Upper lobe of right lung (tissue), 1 donor: ENCODE measurements around the gene CACNG8. TPM values are rescaled to one million over a fixed set of nuclear protein-coding genes. Genes with fewer than 3 reads are reported as not detected.

Source experiments
- ATAC-seq: fragments of 200-7000 bp; cut with Tn5 transposase; one replicate; pipeline ENCODE4 v1.9.1; 2020; ENCODE audit warnings: mild to moderate bottlenecking, moderate library complexity
- DNase-seq: peaks from one replicate; pipeline ENCODE4 v3.0.0-alpha.2; 2020
- H3K27ac ChIP-seq: fragments of 200-600 bp; one replicate; pipeline ENCODE4 v1.8.0; 2022
- H3K27me3 ChIP-seq: fragments of 200-600 bp; one replicate; pipeline ENCODE4 v1.8.0; 2022; ENCODE audit warnings: mild to moderate bottlenecking
- H3K36me3 ChIP-seq: fragments of 200-600 bp; one replicate; pipeline ENCODE4 v1.8.0; 2022
- H3K4me1 ChIP-seq: fragments of 200-600 bp; one replicate; pipeline ENCODE4 v1.8.0; 2022
- H3K4me3 ChIP-seq: fragments of 200-600 bp; one replicate; pipeline ENCODE4 v1.8.0; 2022; ENCODE audit warnings: mild to moderate bottlenecking
- H3K9me3 ChIP-seq: fragments of 200-600 bp; one replicate; pipeline ENCODE4 v1.8.0; 2022
- CTCF ChIP-seq: fragments of 200-600 bp; IDR thresholded peaks from one replicate; pipeline ENCODE4 v1.8.0; 2022; ENCODE audit warnings: antibody characterized with exemption
- intact Hi-C: fragments of 100-400 bp; cut with DNase I; formaldehyde crosslinking; loops from one replicate; pipeline ENCODE4 v1.11.0; 2022
- total RNA-seq: library from RNA; stranded (reverse); fragmentation: NEBNext Ultra II Directional; extraction: Animal tissue kit (Norgen Biotek cat#: 25700); gene quantifications from one replicate; pipeline ENCODE4 v1.2.1, GENCODE V29; 2021
- donor health status: DM: no; HTN: yes; CAD: no; lungs with severe emphysema.

CACNG8 gene
- total RNA-seq, 1 donor from 2014 or later = 0.12 TPM

- Histone ChIP-seq H3K36me3 (no peaks in the 10 kb centered on the region), H3K4me1 (no peaks in the 10 kb centered on the region), H3K27me3 (peaks cover 26% of the 10 kb centered on the region), H3K9me3 (no peaks in the 10 kb centered on the region), H3K4me3 (no peak overlapping the region), H3K27ac (no peak overlapping the region)
- intact Hi-C loops = no loop called here
- no peak for TF ChIP-seq CTCF
- DNase-seq = no peak
- ATAC-seq = no peak
Measured at GRCh38 chr19:54010474-54010873, 47.7 kb downstream of the CACNG8 start.

DNA sequence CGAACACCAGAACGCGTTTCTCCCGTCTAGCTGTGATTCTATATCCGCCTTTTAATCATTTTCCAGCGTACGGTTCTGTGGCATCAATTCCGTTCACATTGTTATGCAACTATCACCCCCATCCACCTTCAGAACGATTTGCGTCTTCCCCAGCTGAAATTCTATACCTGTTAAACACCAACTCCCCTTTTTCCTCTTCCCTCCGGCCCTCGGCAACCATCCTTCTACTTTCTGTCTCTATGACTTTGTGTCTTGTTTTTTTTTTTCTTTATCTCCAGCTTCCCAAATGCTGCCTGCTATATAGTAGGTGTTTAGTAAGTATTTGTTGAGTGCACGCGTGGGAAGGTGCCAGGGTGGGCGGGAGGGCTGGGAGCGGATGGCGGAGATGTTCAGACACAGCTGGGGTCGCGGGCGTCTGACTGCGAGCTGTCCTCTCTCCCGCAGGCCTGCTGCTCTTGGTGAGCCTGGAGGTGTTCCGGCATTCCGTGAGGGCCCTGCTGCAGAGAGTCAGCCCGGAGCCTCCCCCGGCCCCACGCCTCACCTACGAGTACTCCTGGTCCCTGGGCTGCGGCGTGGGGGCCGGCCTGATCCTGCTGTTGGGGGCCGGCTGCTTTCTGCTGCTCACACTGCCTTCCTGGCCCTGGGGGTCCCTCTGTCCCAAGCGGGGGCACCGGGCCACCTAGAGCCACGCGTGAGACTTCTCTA lies 48.9 kb downstream of the CACNG8 start:
- no peaks in the 10 kb centered on the region for H3K9me3 ChIP-seq
- ATAC-seq (no peak), DNase-seq (no peak)

DNA sequence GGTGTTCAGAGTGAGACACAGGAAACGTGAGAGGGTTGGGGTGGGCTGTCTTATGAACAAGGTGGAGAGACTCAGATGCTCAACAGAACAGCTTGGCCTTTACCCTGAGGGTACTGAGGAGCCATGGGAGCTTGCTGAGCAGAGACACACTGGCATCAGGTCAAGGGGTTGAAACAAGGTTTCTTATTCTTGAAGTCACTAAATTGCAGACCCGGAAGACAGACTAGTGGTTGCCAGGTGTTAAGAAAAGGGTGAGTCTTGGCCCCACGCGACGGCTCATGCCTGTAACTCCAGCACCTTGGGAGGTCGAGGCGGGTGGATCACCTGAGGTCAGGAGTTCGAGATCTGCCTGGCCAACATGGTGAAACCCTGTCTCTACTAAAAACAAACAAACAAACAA lies 51.1 kb downstream of the CACNG8 start:
- Histone ChIP-seq H3K27ac (no peak overlapping the region), H3K4me3 (no peak overlapping the region), H3K36me3 (no peaks in the 10 kb centered on the region), H3K27me3 (peaks cover 26% of the 10 kb centered on the region), H3K9me3 (no peaks in the 10 kb centered on the region), H3K4me1 (no peaks in the 10 kb centered on the region)
- ATAC-seq (no peak), DNase-seq (no peak)
- TF ChIP-seq CTCF = no peak
- intact Hi-C loops = no loop called here

More for the DNA sequence above, 48.9 kb downstream of the CACNG8 start:
- H3K4me1 ChIP-seq = no peaks in the 10 kb centered on the region
- no peak for TF ChIP-seq CTCF
- peaks cover 26% of the 10 kb centered on the region for H3K27me3 ChIP-seq
- intact Hi-C loops = no loop called here
- no peak overlapping the region for H3K27ac ChIP-seq
- H3K36me3 ChIP-seq = no peaks in the 10 kb centered on the region
- H3K4me3 ChIP-seq = no peak overlapping the region

DNA sequence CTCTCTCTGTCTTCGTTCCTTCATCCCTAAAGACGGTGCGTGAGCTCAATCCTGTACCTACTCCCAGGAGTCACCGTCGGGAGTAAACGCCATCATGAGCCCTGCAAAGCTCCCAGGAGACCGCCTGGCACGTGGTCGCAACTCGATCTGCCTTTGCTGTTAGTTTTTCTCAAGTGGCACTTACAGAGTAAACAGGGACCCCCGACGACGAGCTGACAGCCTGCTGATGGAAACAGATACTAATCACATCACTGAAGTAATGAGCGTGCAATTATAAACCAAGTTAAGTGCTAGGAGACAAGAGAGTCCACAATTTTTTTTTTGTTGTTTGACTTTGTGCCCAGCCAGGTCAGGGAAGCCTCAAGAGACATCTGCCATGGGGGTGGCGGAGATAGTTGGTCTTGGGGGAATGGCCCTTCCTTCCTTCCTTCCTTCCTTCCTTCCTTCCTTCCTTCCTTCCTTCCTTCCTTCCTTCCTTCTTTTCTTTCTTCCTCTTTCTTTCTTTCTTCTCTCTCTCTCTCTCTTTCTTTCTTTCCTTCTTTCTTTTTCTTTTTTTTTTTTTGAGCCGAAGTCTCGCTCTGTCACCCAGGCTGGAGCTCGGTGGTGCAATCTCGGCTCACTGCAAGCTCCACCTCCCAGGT lies 52.3 kb downstream of the CACNG8 start:
- peaks cover 25% of the 10 kb centered on the region for H3K27me3 ChIP-seq
- DNase-seq = no peak
- H3K4me1 ChIP-seq = no peaks in the 10 kb centered on the region
- intact Hi-C loops = no loop called here
- no peak for ATAC-seq
- H3K36me3 ChIP-seq = no peaks in the 10 kb centered on the region
- no peak overlapping the region for H3K27ac ChIP-seq
- TF ChIP-seq CTCF = no peak
- H3K4me3 ChIP-seq = no peak overlapping the region
- no peaks in the 10 kb centered on the region for H3K9me3 ChIP-seq

- TF ChIP-seq CTCF = no peak
- Histone ChIP-seq H3K4me3 (no peak overlapping the region), H3K9me3 (no peaks in the 10 kb centered on the region), H3K36me3 (no peaks in the 10 kb centered on the region), H3K27ac (no peak overlapping the region), H3K4me1 (no peaks in the 10 kb centered on the region), H3K27me3 (peaks cover 16% of the 10 kb centered on the region)
- DNase-seq = no peak
- ATAC-seq = no peak
- intact Hi-C loops = no loop called here
Measured at GRCh38 chr19:54017261-54017660, 54.5 kb downstream of the CACNG8 start.
